Measurements from ENCODE around the gene EFR3B. TPM values are rescaled to one million over a fixed set of nuclear protein-coding genes. Genes with fewer than 3 reads are reported as not detected.
"Not testable (repeated sequence)": the region's sequence is repeated elsewhere in the genome, so short reads cannot be mapped to it uniquely, and the experiment has no call there.

EFR3B gene
- total RNA-seq, 1 donor from 2014 or later: 14.7 TPM

DNA sequence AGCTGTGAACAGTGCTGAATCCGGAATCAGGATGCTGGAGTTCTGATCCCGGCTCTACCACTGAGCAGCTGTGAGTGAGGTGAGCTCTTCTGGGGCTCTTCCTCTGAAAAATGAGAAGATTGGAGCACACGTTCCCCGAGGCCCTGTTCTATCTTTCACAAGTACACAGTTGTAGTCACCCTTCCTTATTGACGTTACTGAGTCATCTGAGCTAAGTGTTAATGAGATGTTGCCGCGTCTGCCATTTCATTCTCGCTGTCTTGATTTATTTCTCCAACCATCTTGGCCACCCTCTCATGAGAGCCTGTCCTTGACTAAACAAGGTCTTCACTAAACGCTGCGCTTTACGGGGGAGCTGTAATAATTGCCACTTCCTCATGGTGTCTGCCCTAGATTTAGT, 31.9 kb upstream of the EFR3B start:
- Mint-ChIP-seq H3K36me3 (ENCODE audit: low read depth, unreplicated experiment) (no peaks in the 10 kb centered on the region), H3K27ac (ENCODE audit: unreplicated experiment) (no peak overlapping the region), H3K27me3 (ENCODE audit: low read depth, unreplicated experiment) (peaks cover 6% of the 10 kb centered on the region), H3K4me1 (ENCODE audit: low read depth, unreplicated experiment) (no peaks in the 10 kb centered on the region), H3K9me3 (ENCODE audit: unreplicated experiment) (no peaks in the 10 kb centered on the region), H3K4me3 (ENCODE audit: unreplicated experiment) (no peak overlapping the region)
- Histone ChIP-seq H3K36me3 (ENCODE audit: insufficient read depth, low read length) (no peaks in the 10 kb centered on the region), H3K27ac (ENCODE audit: low read depth, low read length) (no peak overlapping the region), H2AFZ (ENCODE audit: low read depth, low read length) (no peak overlapping the region), H3K4me1 (ENCODE audit: insufficient read depth, low read length) (no peaks in the 10 kb centered on the region), H4K20me1 (ENCODE audit: insufficient read depth, low read length) (no peaks in the 10 kb centered on the region), H3K9ac (ENCODE audit: low read length) (no peak overlapping the region), H3K4me2 (ENCODE audit: low read length) (no peak overlapping the region), H3K79me2 (ENCODE audit: insufficient read depth, low read length) (no peaks in the 10 kb centered on the region), H3K4me3 (ENCODE audit: insufficient read depth, low read depth, low read length) (no peak overlapping the region), H3K27me3 (ENCODE audit: insufficient read depth, low read length) (no peaks in the 10 kb centered on the region), H3K9me3 (ENCODE audit: insufficient read depth, low read depth, low read length) (no peaks in the 10 kb centered on the region)
- TF ChIP-seq, protein P1, sequence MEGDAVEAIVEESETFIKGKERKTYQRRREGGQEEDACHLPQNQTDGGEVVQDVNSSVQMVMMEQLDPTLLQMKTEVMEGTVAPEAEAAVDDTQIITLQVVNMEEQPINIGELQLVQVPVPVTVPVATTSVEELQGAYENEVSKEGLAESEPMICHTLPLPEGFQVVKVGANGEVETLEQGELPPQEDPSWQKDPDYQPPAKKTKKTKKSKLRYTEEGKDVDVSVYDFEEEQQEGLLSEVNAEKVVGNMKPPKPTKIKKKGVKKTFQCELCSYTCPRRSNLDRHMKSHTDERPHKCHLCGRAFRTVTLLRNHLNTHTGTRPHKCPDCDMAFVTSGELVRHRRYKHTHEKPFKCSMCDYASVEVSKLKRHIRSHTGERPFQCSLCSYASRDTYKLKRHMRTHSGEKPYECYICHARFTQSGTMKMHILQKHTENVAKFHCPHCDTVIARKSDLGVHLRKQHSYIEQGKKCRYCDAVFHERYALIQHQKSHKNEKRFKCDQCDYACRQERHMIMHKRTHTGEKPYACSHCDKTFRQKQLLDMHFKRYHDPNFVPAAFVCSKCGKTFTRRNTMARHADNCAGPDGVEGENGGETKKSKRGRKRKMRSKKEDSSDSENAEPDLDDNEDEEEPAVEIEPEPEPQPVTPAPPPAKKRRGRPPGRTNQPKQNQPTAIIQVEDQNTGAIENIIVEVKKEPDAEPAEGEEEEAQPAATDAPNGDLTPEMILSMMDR (IDR thresholded peaks at IDR 0.05; ENCODE audit: insufficient read depth, low read depth, low read length): no peak
- no peak for TF ChIP-seq EZH2 (IDR thresholded peaks at IDR 0.05; ENCODE audit: insufficient read depth, low read length)
- FAIRE-seq: no peak
- no peak for DNase-seq (ENCODE audit: low read depth)

DNA sequence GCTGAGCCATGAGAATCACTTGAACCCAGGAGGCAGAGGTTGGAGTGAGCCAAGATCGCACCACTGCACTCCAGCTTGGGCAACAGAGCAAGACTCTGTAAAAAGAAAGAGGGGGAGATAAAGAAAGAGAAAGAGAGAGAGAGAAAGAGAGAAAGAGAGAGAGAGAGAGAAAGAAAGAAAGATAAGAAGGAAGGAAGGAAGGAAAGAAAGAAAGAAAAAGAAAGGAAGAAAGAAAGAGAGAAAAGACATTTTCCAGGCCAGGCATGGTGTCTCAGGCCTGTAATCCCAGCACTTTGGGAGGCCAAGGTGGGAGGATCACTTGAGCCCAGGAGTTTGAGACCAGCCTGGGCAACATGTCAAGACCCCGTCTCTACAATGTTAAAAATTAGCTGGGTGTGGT, 30.5 kb upstream of the EFR3B start:
- not testable (repeated sequence) for H3K27me3 ChIP-seq (ENCODE audit: insufficient read depth, low read length); H3K36me3 ChIP-seq (ENCODE audit: insufficient read depth, low read length); H3K4me3 Mint-ChIP-seq (ENCODE audit: unreplicated experiment); H3K9me3 ChIP-seq (ENCODE audit: insufficient read depth, low read depth, low read length); H2AFZ ChIP-seq (ENCODE audit: low read depth, low read length); H3K36me3 Mint-ChIP-seq (ENCODE audit: low read depth, unreplicated experiment); H3K27ac Mint-ChIP-seq (ENCODE audit: unreplicated experiment); H3K4me1 Mint-ChIP-seq (ENCODE audit: low read depth, unreplicated experiment); H3K79me2 ChIP-seq (ENCODE audit: insufficient read depth, low read length); H3K4me3 ChIP-seq (ENCODE audit: insufficient read depth, low read depth, low read length); H3K27me3 Mint-ChIP-seq (ENCODE audit: low read depth, unreplicated experiment); H3K4me2 ChIP-seq (ENCODE audit: low read length); H3K27ac ChIP-seq (ENCODE audit: low read depth, low read length); H3K9me3 Mint-ChIP-seq (ENCODE audit: unreplicated experiment); FAIRE-seq; DNase-seq (ENCODE audit: low read depth); H4K20me1 ChIP-seq (ENCODE audit: insufficient read depth, low read length); H3K9ac ChIP-seq (ENCODE audit: low read length); H3K4me1 ChIP-seq (ENCODE audit: insufficient read depth, low read length)

DNA sequence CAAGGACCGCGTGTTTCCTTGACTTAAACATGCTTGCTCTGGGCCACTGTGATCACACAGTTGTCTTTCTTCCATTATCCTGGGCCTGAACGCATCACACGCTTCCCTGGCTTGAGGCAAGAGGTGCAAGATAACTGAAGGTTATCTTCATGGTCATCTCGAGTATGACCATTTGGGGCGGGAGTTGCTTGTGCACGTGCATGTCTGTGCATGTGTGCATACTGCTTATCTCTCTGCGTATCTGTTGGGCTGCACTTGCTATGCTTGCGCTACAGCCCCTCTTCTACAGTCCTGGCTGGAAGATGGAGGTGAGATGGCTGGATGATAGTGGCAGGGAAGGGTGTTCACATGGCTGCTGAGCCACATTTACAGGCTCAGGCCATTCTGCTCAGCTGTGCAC, 27.2 kb upstream of the EFR3B start:
- H3K27me3 Mint-ChIP-seq (ENCODE audit: low read depth, unreplicated experiment): no peaks in the 10 kb centered on the region
- FAIRE-seq: no peak

More for the DNA sequence above, 27.2 kb upstream of the EFR3B start:
- no peaks in the 10 kb centered on the region for H3K79me2 ChIP-seq (ENCODE audit: insufficient read depth, low read length)
- no peaks in the 10 kb centered on the region for H3K36me3 Mint-ChIP-seq (ENCODE audit: low read depth, unreplicated experiment)
- no peaks in the 10 kb centered on the region for H4K20me1 ChIP-seq (ENCODE audit: insufficient read depth, low read length)
- no peaks in the 10 kb centered on the region for H3K36me3 ChIP-seq (ENCODE audit: insufficient read depth, low read length)
- no peaks in the 10 kb centered on the region for H3K9me3 Mint-ChIP-seq (ENCODE audit: unreplicated experiment)
- no peak overlapping the region for H3K9ac ChIP-seq (ENCODE audit: low read length)
- H3K27ac ChIP-seq (ENCODE audit: low read depth, low read length): no peak overlapping the region
- no peak overlapping the region for H2AFZ ChIP-seq (ENCODE audit: low read depth, low read length)
- DNase-seq (ENCODE audit: low read depth): no peak
- no peak for TF ChIP-seq EZH2 (IDR thresholded peaks at IDR 0.05; ENCODE audit: insufficient read depth, low read length)
- TF ChIP-seq, protein P1 (IDR thresholded peaks at IDR 0.05; ENCODE audit: insufficient read depth, low read depth, low read length): no peak
- H3K4me3 ChIP-seq (ENCODE audit: insufficient read depth, low read depth, low read length): no peak overlapping the region
- no peak overlapping the region for H3K4me2 ChIP-seq (ENCODE audit: low read length)
- no peak overlapping the region for H3K4me3 Mint-ChIP-seq (ENCODE audit: unreplicated experiment)
- H3K4me1 Mint-ChIP-seq (ENCODE audit: low read depth, unreplicated experiment): no peaks in the 10 kb centered on the region
- no peaks in the 10 kb centered on the region for H3K4me1 ChIP-seq (ENCODE audit: insufficient read depth, low read length)
- no peaks in the 10 kb centered on the region for H3K27me3 ChIP-seq (ENCODE audit: insufficient read depth, low read length)
- no peaks in the 10 kb centered on the region for H3K9me3 ChIP-seq (ENCODE audit: insufficient read depth, low read depth, low read length)
- H3K27ac Mint-ChIP-seq (ENCODE audit: unreplicated experiment): no peak overlapping the region
